RWPE2 (cell line): ENCODE measurements around the gene ITIH5.

Experiments
- ATAC-seq: fragments of 200-7000 bp; cut with Tn5 transposase; 3 replicates; pipeline ENCODE4 v1.9.1; 2021; ENCODE audit warnings: low read depth
- DNase-seq: peaks from one replicate; pipeline ENCODE4 v3.0.0-alpha.2; 2020; ENCODE audit warnings: low spot score
- H3K27ac ChIP-seq: fragments of 450-650 bp; 2 replicates; pipeline ENCODE4 v1.5.1; 2017; ENCODE audit warnings: mild to moderate bottlenecking; ENCODE audit not compliant: poor library complexity, severe bottlenecking
- H3K27me3 ChIP-seq: fragments of 250-450 bp; sonication (Bioruptor Pico); 2 replicates; pipeline ENCODE4 v1.5.1; 2021; ENCODE audit warnings: mild to moderate bottlenecking, moderate library complexity; ENCODE audit not compliant: insufficient read depth, poor library complexity, severe bottlenecking
- H3K36me3 ChIP-seq: fragments of 250-450 bp; sonication (Bioruptor Pico); 2 replicates; pipeline ENCODE4 v1.5.1; 2020; ENCODE audit warnings: low read depth, mild to moderate bottlenecking, moderate library complexity
- H3K4me1 ChIP-seq: fragments of 250-450 bp; sonication (Bioruptor Pico); 2 replicates; pipeline ENCODE4 v1.5.1; 2021; ENCODE audit warnings: mild to moderate bottlenecking, moderate library complexity; ENCODE audit not compliant: insufficient read depth, poor library complexity, severe bottlenecking
- H3K4me3 ChIP-seq: fragments of 250-450 bp; sonication (Bioruptor Pico); 2 replicates; pipeline ENCODE4 v1.5.1; 2021; ENCODE audit warnings: mild to moderate bottlenecking, moderate library complexity; ENCODE audit not compliant: severe bottlenecking
- H3K9me3 ChIP-seq: fragments of 250-450 bp; sonication (Bioruptor Pico); 2 replicates; pipeline ENCODE4 v1.5.1; 2021; ENCODE audit warnings: mild to moderate bottlenecking, moderate library complexity; ENCODE audit not compliant: severe bottlenecking
- CTCF ChIP-seq: fragments of 450-650 bp; IDR thresholded peaks from one replicate; pipeline ENCODE4 v1.5.1; 2017; ENCODE audit warnings: mild to moderate bottlenecking, moderate library complexity; ENCODE audit not compliant: poor library complexity, severe bottlenecking

The ITIH5 gene

GRCh38 chr10:7704071-7705016 is 37.6 kb upstream of the ITIH5 start:
- Histone ChIP-seq H3K36me3 (no peaks in the 10 kb centered on the region), H3K4me3 (no peak overlapping the region), H3K9me3 (no peaks in the 10 kb centered on the region), H3K27me3 (no peaks in the 10 kb centered on the region), H3K27ac (no peak overlapping the region), H3K4me1 (no peaks in the 10 kb centered on the region)
- no peak for TF ChIP-seq CTCF
- DNase-seq (no peak), ATAC-seq (no peak)

GRCh38 chr10:7703140-7703539 is 36.4 kb upstream of the ITIH5 start, which contains the start of gene ITIH2:
Gene ITIH2 (plus strand): TSS chr10:7703316. CDS start chr10:7703435, 119 bp downstream.
- Histone ChIP-seq H3K36me3 (no peaks in the 10 kb centered on the region), H3K4me3 (no peak within 1 kb of the TSS), H3K27ac (no peak within 1 kb of the TSS), H3K9me3 (no peaks in the 10 kb centered on the region), H3K27me3 (no peaks in the 10 kb centered on the region), H3K4me1 (no peaks in the 10 kb centered on the region)
- ATAC-seq, result no peak
- no peak for DNase-seq
- TF ChIP-seq CTCF, result no peak

GRCh38 chr10:7702288-7702812 is 35.6 kb upstream of the ITIH5 start:
- Histone ChIP-seq H3K36me3 (no peaks in the 10 kb centered on the region), H3K9me3 (no peaks in the 10 kb centered on the region), H3K27me3 (no peaks in the 10 kb centered on the region), H3K27ac (no peak overlapping the region), H3K4me1 (no peaks in the 10 kb centered on the region), H3K4me3 (no peak overlapping the region)
- ATAC-seq (no peak), DNase-seq (no peak)
- no peak for TF ChIP-seq CTCF

GRCh38 chr10:7701158-7701742 is 34.5 kb upstream of the ITIH5 start:
- Histone ChIP-seq H3K27me3 (no peaks in the 10 kb centered on the region), H3K36me3 (no peaks in the 10 kb centered on the region), H3K9me3 (no peaks in the 10 kb centered on the region), H3K27ac (no peak overlapping the region), H3K4me1 (no peaks in the 10 kb centered on the region), H3K4me3 (no peak overlapping the region)
- ATAC-seq (no peak), DNase-seq (no peak)
- no peak for TF ChIP-seq CTCF
